ENCODE results near the gene INPP1. TPM values are rescaled to one million over a fixed set of nuclear protein-coding genes. Genes with fewer than 3 reads are reported as not detected.

INPP1 gene
- total RNA-seq, 2 experiments from 2014 or later, result 8.5 to 10.2 TPM

- Mint-ChIP-seq H3K27ac (no peak overlapping the region), H3K36me3 (ENCODE audit: low read depth) (no peaks in the 10 kb centered on the region), H3K27me3 (no peaks in the 10 kb centered on the region), H3K9me3 (no peaks in the 10 kb centered on the region), H3K4me1 (ENCODE audit: low read depth) (no peaks in the 10 kb centered on the region), H3K4me3 (no peak overlapping the region)
- no peak for DNase-seq
- CTCF ChIA-PET, result interaction anchor here (0.9 to 1.2 kb wide), 2 partner anchors 14 to 25 kb away, joined by 3 to 4 read pairs; no protein-coding TSS in a partner anchor
- no peak for TF ChIP-seq CTCF (IDR thresholded peaks at IDR 0.05)
- intact Hi-C loops (cut with micrococcal nuclease), result no loop called here
- ATAC-seq, result no peak
- POLR2A ChIA-PET, result no interaction called here
These were observed 32.7 kb downstream of the INPP1 start for GRCh38 chr2:190376083-190376482.

- Mint-ChIP-seq H3K27ac (no peak overlapping the region), H3K9me3 (no peaks in the 10 kb centered on the region), H3K36me3 (ENCODE audit: low read depth) (no peaks in the 10 kb centered on the region), H3K27me3 (no peaks in the 10 kb centered on the region), H3K4me1 (ENCODE audit: low read depth) (no peaks in the 10 kb centered on the region), H3K4me3 (no peak overlapping the region)
- DNase-seq (no peak), ATAC-seq (no peak)
- POLR2A ChIA-PET, result interaction anchor here (0.6 to 1.0 kb wide), 2 partner anchors 138 to 335 kb away, joined by 3 read pairs; no protein-coding TSS in a partner anchor
- intact Hi-C loops (cut with micrococcal nuclease), result no loop called here
- no peak for TF ChIP-seq CTCF (IDR thresholded peaks at IDR 0.05)
- CTCF ChIA-PET, result interaction anchor here (0.9 to 1.3 kb wide), 4 partner anchors 9 to 288 kb away, joined by 3 to 4 read pairs (median 4); no protein-coding TSS in a partner anchor
These were observed 33.3 kb downstream of the INPP1 start for GRCh38 chr2:190376591-190377245.

GRCh38 chr2:190378880-190379237, 35.5 kb downstream of the INPP1 start:
- intact Hi-C loops (cut with micrococcal nuclease), result no loop called here
- DNase-seq (no peak), ATAC-seq (no peak)
- Mint-ChIP-seq H3K27ac (no peak overlapping the region), H3K4me1 (ENCODE audit: low read depth) (peaks cover 5% of the 10 kb centered on the region), H3K4me3 (no peak overlapping the region), H3K9me3 (no peaks in the 10 kb centered on the region), H3K27me3 (no peaks in the 10 kb centered on the region), H3K36me3 (ENCODE audit: low read depth) (no peaks in the 10 kb centered on the region)
- TF ChIP-seq CTCF (IDR thresholded peaks at IDR 0.05), result no peak
- POLR2A ChIA-PET, result no interaction called here
- CTCF ChIA-PET, result interaction anchor here (1.5 kb wide), 1 partner anchor 12 kb away, joined by 4 read pairs; no protein-coding TSS in a partner anchor

GRCh38 chr2:190379249-190379964, 36.0 kb downstream of the INPP1 start:
- Mint-ChIP-seq H3K4me1 (ENCODE audit: low read depth) (peaks cover 5% of the 10 kb centered on the region), H3K4me3 (no peak overlapping the region), H3K27me3 (no peaks in the 10 kb centered on the region), H3K36me3 (ENCODE audit: low read depth) (no peaks in the 10 kb centered on the region), H3K27ac (no peak overlapping the region), H3K9me3 (no peaks in the 10 kb centered on the region)
- CTCF ChIA-PET, result interaction anchor here (0.7 to 1.5 kb wide), 2 partner anchors 12 to 441 kb away, joined by 4 read pairs; no protein-coding TSS in a partner anchor
- intact Hi-C loops (cut with micrococcal nuclease), result no loop called here
- ATAC-seq (no peak), DNase-seq (no peak)
- no peak for TF ChIP-seq CTCF (IDR thresholded peaks at IDR 0.05)
- POLR2A ChIA-PET, result interaction anchor here (0.6 kb wide), 1 partner anchor 9 kb away, joined by 3 read pairs; no protein-coding TSS in a partner anchor

- Mint-ChIP-seq H3K27me3 (no peaks in the 10 kb centered on the region), H3K27ac (no peak overlapping the region), H3K36me3 (ENCODE audit: low read depth) (no peaks in the 10 kb centered on the region), H3K4me1 (ENCODE audit: low read depth) (peaks cover 5% of the 10 kb centered on the region), H3K9me3 (no peaks in the 10 kb centered on the region), H3K4me3 (no peak overlapping the region)
- CTCF ChIA-PET, result interaction anchor here (0.5 to 1.4 kb wide), 3 partner anchors 14 to 299 kb away, joined by 3 read pairs; no protein-coding TSS in a partner anchor
- POLR2A ChIA-PET, result no interaction called here
- DNase-seq (no peak), ATAC-seq (no peak)
- no peak for TF ChIP-seq CTCF (IDR thresholded peaks at IDR 0.05)
- intact Hi-C loops (cut with micrococcal nuclease), result no loop called here
These were observed 37.6 kb downstream of the INPP1 start for GRCh38 chr2:190380962-190381412.

Data from activated CD8-positive, alpha-beta T cell treated with anti-CD3 and anti-CD28 coated beads for 36 hours (primary cell).